ENCODE data around the gene MCC.

DNA sequence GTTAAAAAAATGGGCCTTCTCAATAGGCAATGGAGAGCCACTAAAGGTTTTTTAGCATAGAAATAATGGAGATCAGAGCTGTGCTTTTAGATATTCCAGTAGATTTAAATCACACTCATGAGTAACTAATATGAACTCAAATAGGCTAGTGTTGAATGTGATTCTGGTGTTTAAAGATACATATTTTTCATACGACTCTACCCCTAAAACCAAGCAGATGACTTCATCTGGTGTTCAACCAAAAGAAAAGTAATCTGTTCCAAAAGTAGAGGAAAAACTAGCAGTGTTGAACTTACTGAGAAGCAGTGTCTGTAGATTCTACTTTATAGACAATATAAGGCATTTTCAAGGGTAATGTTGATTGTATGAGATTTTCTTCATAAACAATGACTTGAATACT is 191.6 kb downstream of the MCC start:
- TF ChIP-seq, protein P1, sequence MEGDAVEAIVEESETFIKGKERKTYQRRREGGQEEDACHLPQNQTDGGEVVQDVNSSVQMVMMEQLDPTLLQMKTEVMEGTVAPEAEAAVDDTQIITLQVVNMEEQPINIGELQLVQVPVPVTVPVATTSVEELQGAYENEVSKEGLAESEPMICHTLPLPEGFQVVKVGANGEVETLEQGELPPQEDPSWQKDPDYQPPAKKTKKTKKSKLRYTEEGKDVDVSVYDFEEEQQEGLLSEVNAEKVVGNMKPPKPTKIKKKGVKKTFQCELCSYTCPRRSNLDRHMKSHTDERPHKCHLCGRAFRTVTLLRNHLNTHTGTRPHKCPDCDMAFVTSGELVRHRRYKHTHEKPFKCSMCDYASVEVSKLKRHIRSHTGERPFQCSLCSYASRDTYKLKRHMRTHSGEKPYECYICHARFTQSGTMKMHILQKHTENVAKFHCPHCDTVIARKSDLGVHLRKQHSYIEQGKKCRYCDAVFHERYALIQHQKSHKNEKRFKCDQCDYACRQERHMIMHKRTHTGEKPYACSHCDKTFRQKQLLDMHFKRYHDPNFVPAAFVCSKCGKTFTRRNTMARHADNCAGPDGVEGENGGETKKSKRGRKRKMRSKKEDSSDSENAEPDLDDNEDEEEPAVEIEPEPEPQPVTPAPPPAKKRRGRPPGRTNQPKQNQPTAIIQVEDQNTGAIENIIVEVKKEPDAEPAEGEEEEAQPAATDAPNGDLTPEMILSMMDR (IDR thresholded peaks at IDR 0.05) = no peak
- TF ChIP-seq POLR2A (IDR thresholded peaks at IDR 0.05) = no peak
- TF ChIP-seq EP300 (IDR thresholded peaks at IDR 0.05) = no peak

All from ovary (tissue), 3 donors.